ENCODE data around the gene ASIC4. TPM values are rescaled to one million over a fixed set of nuclear protein-coding genes. Genes with fewer than 3 reads are reported as not detected.
A peak's percentile ranks its signal among the peaks of the same experiment; 100 is the strongest.

The ASIC4 gene, protein sequence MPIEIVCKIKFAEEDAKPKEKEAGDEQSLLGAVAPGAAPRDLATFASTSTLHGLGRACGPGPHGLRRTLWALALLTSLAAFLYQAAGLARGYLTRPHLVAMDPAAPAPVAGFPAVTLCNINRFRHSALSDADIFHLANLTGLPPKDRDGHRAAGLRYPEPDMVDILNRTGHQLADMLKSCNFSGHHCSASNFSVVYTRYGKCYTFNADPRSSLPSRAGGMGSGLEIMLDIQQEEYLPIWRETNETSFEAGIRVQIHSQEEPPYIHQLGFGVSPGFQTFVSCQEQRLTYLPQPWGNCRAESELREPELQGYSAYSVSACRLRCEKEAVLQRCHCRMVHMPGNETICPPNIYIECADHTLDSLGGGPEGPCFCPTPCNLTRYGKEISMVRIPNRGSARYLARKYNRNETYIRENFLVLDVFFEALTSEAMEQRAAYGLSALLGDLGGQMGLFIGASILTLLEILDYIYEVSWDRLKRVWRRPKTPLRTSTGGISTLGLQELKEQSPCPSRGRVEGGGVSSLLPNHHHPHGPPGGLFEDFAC
- not detected in 2 replicates for total RNA-seq (2014; rRNA removed; shearing (Covaris generic))
- not detected in 2 replicates for polyA plus RNA-seq (2015; cell fraction: cytosol; rRNA removed)
- polyA plus RNA-seq (2015; cell fraction: nucleus; rRNA removed): 0.95 and 6.4 TPM in 2 replicates

GRCh38 chr2:219514196-219514761 lies at the start of gene ASIC4:
ASIC4 (plus strand) TSS chr2:219514482; CDS start chr2:219514725, 243 bp downstream.
- in situ Hi-C loops (cut with HindIII; ENCODE audit: low pct_unique_long_range_greater_than_20kb, low sequenced_read_pairs): no loop called here
- DNase-seq (ENCODE audit: low read depth, low spot score): no peak

DNA sequence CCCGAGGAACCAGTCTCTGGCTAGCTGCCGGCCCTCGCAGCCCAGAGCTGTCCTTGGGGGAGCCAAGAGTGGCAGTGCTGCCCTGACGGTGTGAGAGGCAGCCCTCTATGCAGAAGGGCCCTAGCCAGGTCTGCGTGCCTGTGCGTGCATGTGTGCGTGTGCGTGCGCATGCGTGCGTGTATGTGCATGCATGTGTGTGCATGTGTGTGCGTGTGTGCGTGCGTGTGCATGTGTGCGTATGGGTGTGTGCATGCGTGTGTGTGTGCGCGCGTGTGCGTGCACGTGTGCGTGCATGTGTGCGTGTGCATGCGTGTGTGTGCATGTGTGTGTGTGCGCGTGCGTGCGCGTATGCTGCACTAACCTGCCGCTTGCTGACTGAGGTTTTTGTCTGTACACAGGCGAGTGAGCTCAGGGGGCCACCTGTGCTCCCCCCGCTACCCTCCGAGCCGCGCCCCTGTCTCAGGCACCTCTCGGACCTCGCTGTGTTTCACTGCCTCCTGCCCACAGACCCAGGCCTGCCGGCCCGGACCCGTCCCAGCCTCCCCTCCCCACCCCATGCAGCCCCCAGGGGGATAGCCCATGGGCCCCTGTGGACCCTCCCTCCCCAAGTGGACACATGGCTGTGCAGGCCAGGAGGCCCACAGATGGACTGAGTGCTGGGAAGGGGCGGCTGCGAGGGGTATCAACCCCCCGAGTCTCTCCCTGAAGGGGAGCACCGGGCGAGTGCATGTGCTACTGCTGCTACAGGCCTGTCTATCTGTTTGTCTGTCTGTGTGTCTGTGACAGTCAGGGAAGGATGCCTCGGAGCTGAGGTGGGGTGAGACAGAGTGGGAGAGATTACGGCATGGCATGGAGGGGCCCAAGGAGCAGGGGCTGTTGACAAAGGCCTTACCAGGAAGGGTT lies 48.4 kb upstream of the ASIC4 start:
- no peak for DNase-seq (ENCODE audit: low read depth, low spot score)
- in situ Hi-C loops (cut with HindIII; ENCODE audit: low pct_unique_long_range_greater_than_20kb, low sequenced_read_pairs): no loop called here

GRCh38 chr2:219466816-219467735 lies 47.2 kb upstream of the ASIC4 start:
- in situ Hi-C loops (cut with HindIII; ENCODE audit: low pct_unique_long_range_greater_than_20kb, low sequenced_read_pairs): no loop called here
- DNase-seq (ENCODE audit: low read depth, low spot score): no peak

DNA sequence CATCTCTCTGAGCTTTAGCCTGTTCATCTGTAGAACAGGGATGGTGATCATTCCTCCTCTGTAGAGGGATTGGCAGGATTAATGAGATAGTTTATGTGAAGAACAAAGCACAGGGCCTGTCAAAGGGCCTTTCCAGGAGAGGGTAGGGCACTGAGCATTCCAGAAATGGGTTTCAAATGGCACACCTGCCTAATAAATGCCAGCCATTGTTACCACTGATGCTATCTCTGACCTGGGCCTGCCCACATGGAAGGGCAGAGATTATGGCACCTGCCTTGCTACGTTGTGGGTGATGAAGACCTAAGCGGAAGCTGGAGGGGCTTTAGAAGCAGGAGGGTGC lies 46.6 kb upstream of the ASIC4 start:
- no peak for DNase-seq (ENCODE audit: low read depth, low spot score)
- in situ Hi-C loops (cut with HindIII; ENCODE audit: low pct_unique_long_range_greater_than_20kb, low sequenced_read_pairs): no loop called here

DNA sequence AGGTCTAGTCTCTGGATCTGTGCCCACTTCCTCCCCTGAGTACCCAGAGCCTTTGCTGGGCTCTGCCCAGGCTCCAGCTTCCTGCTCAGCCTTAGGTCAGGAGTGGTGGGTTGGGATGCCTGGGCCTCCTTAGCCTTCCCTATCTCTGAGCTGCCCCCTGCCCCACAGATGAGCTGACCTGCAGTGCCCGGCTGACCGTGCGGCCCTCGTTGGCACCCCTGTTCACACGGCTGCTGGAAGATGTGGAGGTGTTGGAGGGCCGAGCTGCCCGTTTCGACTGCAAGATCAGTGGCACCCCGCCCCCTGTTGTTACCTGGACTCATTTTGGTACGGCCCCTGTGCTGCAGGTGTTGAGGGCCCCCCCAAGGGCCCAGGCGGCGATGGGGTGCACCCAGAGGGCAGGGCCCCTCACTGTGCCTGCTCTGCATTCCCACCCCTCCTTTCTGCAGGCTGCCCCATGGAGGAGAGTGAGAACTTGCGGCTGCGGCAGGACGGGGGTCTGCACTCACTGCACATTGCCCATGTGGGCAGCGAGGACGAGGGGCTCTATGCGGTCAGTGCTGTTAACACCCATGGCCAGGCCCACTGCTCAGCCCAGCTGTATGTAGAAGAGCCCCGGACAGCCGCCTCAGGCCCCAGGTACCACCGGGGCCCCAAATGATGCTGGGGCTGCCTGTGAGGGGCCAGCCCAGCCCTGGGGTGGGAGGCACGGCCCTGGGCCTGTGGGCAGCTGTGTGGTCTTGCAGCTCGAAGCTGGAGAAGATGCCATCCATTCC lies 45.7 kb upstream of the ASIC4 start:
- in situ Hi-C loops (cut with HindIII; ENCODE audit: low pct_unique_long_range_greater_than_20kb, low sequenced_read_pairs): no loop called here
- DNase-seq (ENCODE audit: low read depth, low spot score): no peak

GRCh38 chr2:219469186-219469724 lies 45.0 kb upstream of the ASIC4 start:
- DNase-seq (ENCODE audit: low read depth, low spot score): no peak
- in situ Hi-C loops (cut with HindIII; ENCODE audit: low pct_unique_long_range_greater_than_20kb, low sequenced_read_pairs): no loop called here

DNA sequence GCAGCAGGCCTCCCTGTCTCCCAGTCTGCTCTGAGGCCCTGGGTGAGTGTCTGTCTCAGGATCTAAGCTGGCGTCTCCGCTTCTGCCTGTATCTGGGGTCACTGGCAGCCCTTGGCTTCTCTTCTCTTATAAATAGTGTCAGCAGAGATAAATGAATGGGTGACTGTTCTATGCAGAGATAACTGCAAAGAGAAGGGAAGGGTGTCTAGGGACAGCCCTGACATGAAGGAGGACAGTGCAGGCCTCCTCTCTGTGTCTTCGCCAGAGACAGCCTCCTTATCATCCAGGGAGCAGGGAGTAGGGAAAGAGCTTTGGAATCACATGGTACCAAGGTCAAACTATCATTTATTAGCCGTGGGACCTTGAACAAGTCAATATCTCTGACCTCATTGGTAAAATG lies 43.9 kb upstream of the ASIC4 start:
- no peak for DNase-seq (ENCODE audit: low read depth, low spot score)
- in situ Hi-C loops (cut with HindIII; ENCODE audit: low pct_unique_long_range_greater_than_20kb, low sequenced_read_pairs): no loop called here

DNA sequence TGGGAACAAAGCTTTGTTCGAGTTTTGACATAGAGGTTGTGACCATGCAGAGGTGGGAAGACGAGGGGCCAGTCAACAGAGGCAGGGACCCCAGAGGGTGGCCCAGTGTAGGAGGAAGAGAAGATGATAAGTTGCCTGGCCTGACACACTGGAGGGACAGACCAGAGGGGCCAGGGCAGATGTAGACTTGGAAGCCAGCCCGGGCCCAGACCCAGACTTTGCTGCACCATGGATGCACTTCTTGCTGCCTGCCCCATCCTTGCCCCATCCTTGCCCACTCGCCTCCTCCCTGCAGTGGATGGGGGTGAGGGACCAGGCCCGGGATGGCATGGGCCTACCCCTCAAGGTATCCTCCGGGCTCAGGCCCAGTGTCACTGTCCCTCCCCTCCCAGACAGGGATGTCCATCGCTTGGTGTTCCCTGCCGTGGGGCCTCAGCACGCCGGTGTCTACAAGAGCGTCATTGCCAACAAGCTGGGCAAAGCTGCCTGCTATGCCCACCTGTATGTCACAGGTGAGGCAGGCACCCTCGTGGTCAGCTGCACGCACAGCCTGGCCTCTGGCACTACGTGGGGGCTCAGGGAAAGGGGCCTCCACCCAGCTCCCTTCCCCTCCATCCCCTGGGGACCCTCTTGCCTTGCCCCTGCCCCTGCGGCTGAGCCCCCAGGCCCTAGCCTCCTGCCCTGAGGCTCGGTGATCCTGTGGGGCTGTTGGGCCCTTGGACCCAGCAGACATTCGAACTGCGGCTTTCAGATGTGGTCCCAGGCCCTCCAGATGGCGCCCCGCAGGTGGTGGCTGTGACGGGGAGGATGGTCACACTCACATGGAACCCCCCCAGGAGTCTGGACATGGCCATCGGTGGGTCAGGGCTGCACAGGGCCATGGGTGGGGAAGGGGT lies 42.6 kb upstream of the ASIC4 start:
- in situ Hi-C loops (cut with HindIII; ENCODE audit: low pct_unique_long_range_greater_than_20kb, low sequenced_read_pairs): no loop called here
- DNase-seq (ENCODE audit: low read depth, low spot score): no peak

GRCh38 chr2:219472629-219473187 lies 41.6 kb upstream of the ASIC4 start:
- in situ Hi-C loops (cut with HindIII; ENCODE audit: low pct_unique_long_range_greater_than_20kb, low sequenced_read_pairs): no loop called here
- DNase-seq (ENCODE audit: low read depth, low spot score): no peak

GRCh38 chr2:219473511-219473910 lies 40.8 kb upstream of the ASIC4 start:
- DNase-seq (ENCODE audit: low read depth, low spot score): no peak
- in situ Hi-C loops (cut with HindIII; ENCODE audit: low pct_unique_long_range_greater_than_20kb, low sequenced_read_pairs): no loop called here

DNA sequence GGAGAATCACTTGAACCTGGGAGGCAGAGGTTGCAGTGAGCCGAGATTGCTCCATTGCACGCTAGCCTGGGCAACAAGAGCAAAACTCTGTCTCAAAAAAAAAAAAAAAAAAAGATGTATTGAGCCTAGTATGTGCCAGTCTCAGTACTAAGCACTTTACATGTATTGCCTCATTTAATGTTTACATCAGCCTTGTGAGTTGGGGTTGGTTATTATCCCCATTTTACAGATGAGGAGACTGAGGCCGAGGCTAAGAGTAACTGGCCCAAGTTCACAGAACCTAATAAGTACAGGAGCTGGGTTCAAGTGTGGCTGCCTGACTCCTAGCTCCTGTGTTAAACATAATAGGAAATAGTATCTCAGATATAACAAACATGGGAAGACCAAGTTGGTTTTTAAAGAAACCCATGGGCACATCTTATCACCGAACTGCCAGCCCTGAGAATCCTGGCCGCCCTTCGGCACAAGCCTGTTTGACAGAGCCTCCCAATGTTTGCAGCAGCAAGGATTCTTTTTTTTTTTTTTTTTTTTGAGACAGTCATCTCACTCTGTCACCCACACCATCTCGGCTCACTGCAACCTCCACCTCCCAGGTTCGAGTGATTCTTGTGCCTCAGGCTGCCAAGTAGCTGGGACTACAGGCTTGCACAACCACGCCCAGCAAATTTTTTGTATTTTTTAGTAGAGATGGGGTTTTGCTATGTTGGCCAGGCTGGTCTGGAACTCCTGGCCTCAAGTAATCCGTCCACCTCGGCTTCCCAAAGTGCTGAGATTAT lies 39.8 kb upstream of the ASIC4 start:
- in situ Hi-C loops (cut with HindIII; ENCODE audit: low pct_unique_long_range_greater_than_20kb, low sequenced_read_pairs): no loop called here
- no peak for DNase-seq (ENCODE audit: low read depth, low spot score)

DNA sequence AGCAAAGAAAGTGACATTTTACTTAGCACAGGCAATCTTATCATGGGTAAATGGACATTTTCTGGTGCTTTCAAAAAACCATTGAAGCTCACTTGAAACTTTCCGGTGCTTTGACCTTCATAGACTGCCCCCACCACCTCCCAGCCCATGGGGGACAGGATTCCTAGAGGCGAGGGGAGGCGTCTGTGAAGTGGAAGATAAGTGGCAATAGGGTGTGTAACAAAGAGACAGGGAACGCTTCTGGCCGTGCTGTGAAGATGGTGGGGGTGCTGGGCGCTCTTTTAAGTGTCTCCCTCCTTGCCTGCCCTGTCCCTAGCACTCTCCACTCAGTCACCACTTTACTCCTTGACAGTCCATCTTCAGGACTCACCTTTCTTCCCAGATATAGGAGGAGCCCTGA lies 39.0 kb upstream of the ASIC4 start:
- no peak for DNase-seq (ENCODE audit: low read depth, low spot score)
- in situ Hi-C loops (cut with HindIII; ENCODE audit: low pct_unique_long_range_greater_than_20kb, low sequenced_read_pairs): no loop called here

DNA sequence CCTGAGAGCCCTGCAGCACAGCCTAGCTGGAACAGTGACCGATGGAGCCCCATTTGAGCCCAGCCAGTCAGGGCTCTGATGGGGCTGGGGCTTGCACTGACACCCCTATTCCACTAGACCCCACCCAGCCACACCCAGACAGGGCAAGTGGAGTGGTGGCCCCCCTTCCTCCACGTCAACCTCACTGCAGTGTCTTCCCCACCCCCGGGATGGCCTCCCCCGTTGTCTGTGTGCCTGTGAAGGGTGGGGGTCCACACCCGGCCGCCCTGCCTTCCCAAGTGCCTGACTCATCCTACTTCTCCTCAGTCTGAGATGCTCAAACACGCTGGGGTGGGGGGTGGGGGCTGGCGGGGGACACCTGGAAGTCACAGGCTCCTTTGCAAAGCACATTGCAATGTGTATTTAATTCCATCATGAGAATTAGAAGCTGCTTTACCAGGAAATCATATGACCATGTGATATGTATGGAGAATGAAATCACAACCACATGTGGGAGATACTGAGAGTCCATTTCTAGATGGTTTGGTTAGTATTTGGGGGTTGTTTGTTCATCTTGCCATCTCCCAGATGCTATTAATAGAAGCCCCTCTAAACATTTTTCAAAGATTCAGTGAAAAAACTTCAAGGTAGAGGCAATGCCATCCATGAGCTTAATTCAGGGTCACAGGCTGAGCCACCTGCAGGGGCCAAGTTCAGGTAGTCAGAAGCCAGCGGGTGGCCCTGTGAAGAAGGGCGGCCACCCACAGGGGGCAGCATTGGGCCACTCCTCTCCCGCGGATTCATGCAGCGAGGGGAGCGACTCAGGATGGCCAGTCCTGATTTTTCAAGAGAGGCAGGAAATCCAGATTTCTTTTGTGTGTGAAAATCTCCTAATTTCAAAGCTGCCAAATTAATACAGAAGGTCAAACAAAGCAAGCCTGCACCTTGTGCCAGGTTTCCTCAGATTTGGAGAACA lies 38.3 kb upstream of the ASIC4 start:
- in situ Hi-C loops (cut with HindIII; ENCODE audit: low pct_unique_long_range_greater_than_20kb, low sequenced_read_pairs): no loop called here
- peak; percentile 61 for DNase-seq (ENCODE audit: low read depth, low spot score)

All from SK-MEL-5 (cell line).